ENCODE data around the gene GPC3. TPM values are rescaled to one million over a fixed set of nuclear protein-coding genes. Genes with fewer than 3 reads are reported as not detected.

The GPC3 gene
- total RNA-seq, 4 donors from 2014 or later = 1.4 to 5.8 (median 2.7) TPM

- intact Hi-C loops (cut with DNase I; ENCODE audit: low total_unique reads) = no loop called here
- DNase-seq = no peak
- no peak for ATAC-seq
- TF ChIP-seq CTCF (IDR thresholded peaks at IDR 0.05 in 4 of 5, conservative IDR thresholded peaks at IDR 0.05 in 1 of 5) (no peak), POLR2A (IDR thresholded peaks at IDR 0.05) (no peak)
- peaks cover 3 to 4% of the 10 kb centered on the region in 2 donors for H3K4me1 ChIP-seq
- in situ Hi-C loops (cut with MboI; ENCODE audit: low sequenced_read_pairs in 4 of 4) = no loop called here
- no peaks in the 10 kb centered on the region for H3K27me3 ChIP-seq
- H3K4me3 ChIP-seq = no peak overlapping the region
- H3K9me3 ChIP-seq = no peaks in the 10 kb centered on the region
- no peak overlapping the region for H3K27ac ChIP-seq
- no peaks in the 10 kb centered on the region for H3K36me3 ChIP-seq
Observed at GRCh38 chrX:133607419-133608348, 377.7 kb downstream of the GPC3 start.

GRCh38 chrX:133606990-133607389 lies 378.4 kb downstream of the GPC3 start:
- DNase-seq (no peak), ATAC-seq (no peak)
- H3K4me1 ChIP-seq = peaks cover 3 to 4% of the 10 kb centered on the region in 2 donors
- H3K27me3 ChIP-seq = no peaks in the 10 kb centered on the region
- no peak overlapping the region for H3K27ac ChIP-seq
- no peak overlapping the region for H3K4me3 ChIP-seq
- in situ Hi-C loops (cut with MboI; ENCODE audit: low sequenced_read_pairs in 4 of 4) (no loop called here), intact Hi-C loops (cut with DNase I; ENCODE audit: low total_unique reads) (no loop called here)
- TF ChIP-seq POLR2A (IDR thresholded peaks at IDR 0.05) = no peak
- no peak for TF ChIP-seq CTCF (IDR thresholded peaks at IDR 0.05 in 4 of 5, conservative IDR thresholded peaks at IDR 0.05 in 1 of 5)
- no peaks in the 10 kb centered on the region for H3K9me3 ChIP-seq
- no peaks in the 10 kb centered on the region for H3K36me3 ChIP-seq

GRCh38 chrX:133604801-133605200 lies 380.6 kb downstream of the GPC3 start:
- Histone ChIP-seq H3K36me3 (no peaks in the 10 kb centered on the region), H3K27me3 (no peaks in the 10 kb centered on the region), H3K27ac (no peak overlapping the region), H3K4me1 (peaks cover 3 to 4% of the 10 kb centered on the region in 2 donors), H3K4me3 (no peak overlapping the region), H3K9me3 (no peaks in the 10 kb centered on the region)
- intact Hi-C loops (cut with DNase I; ENCODE audit: low total_unique reads) = no loop called here
- ATAC-seq (no peak), DNase-seq (no peak)
- in situ Hi-C loops (cut with MboI; ENCODE audit: low sequenced_read_pairs in 4 of 4) = no loop called here
- TF ChIP-seq CTCF (IDR thresholded peaks at IDR 0.05 in 4 of 5, conservative IDR thresholded peaks at IDR 0.05 in 1 of 5) (no peak), POLR2A (IDR thresholded peaks at IDR 0.05) (no peak)

GRCh38 chrX:133602881-133603280 lies 382.5 kb downstream of the GPC3 start:
- intact Hi-C loops (cut with DNase I; ENCODE audit: low total_unique reads) = no loop called here
- Histone ChIP-seq H3K27ac (no peak overlapping the region), H3K36me3 (no peaks in the 10 kb centered on the region), H3K4me3 (no peak overlapping the region), H3K4me1 (peaks cover under 1 to 4% of the 10 kb centered on the region in 2 donors), H3K9me3 (no peaks in the 10 kb centered on the region), H3K27me3 (no peaks in the 10 kb centered on the region)
- in situ Hi-C loops (cut with MboI; ENCODE audit: low sequenced_read_pairs in 4 of 4) = no loop called here
- ATAC-seq = no peak
- TF ChIP-seq POLR2A (IDR thresholded peaks at IDR 0.05) = no peak
- TF ChIP-seq CTCF (IDR thresholded peaks at IDR 0.05 in 4 of 5, conservative IDR thresholded peaks at IDR 0.05 in 1 of 5) = no peak
- DNase-seq = no peak
